ENCODE measurements around the gene TOM1L2.

The TOM1L2 gene

GRCh38 chr17:17807440-17807839 lies 164.8 kb downstream of the TOM1L2 start:
- DNase-seq (ENCODE audit: low read depth in 2 of 2) = no peak

- no peak for DNase-seq (ENCODE audit: low read depth in 2 of 2)
Observed at GRCh38 chr17:17806611-17807274, 165.5 kb downstream of the TOM1L2 start.

- no peak for DNase-seq (ENCODE audit: low read depth in 2 of 2)
Observed at GRCh38 chr17:17806035-17806434, 166.2 kb downstream of the TOM1L2 start.

GRCh38 chr17:17805575-17805974 lies 166.6 kb downstream of the TOM1L2 start:
- no peak for DNase-seq (ENCODE audit: low read depth in 2 of 2)

GRCh38 chr17:17804007-17804406 lies 168.2 kb downstream of the TOM1L2 start:
- DNase-seq (ENCODE audit: low read depth in 2 of 2) = no peak

GRCh38 chr17:17801800-17802481 lies 170.3 kb downstream of the TOM1L2 start:
- no peak for DNase-seq (ENCODE audit: low read depth in 2 of 2)

GRCh38 chr17:17800504-17801021 lies 171.6 kb downstream of the TOM1L2 start:
- no peak for DNase-seq (ENCODE audit: low read depth in 2 of 2)

GRCh38 chr17:17798573-17799255 lies 173.5 kb downstream of the TOM1L2 start:
- no peak for DNase-seq (ENCODE audit: low read depth in 2 of 2)

- no peak for DNase-seq (ENCODE audit: low read depth in 2 of 2)
Observed at GRCh38 chr17:17798010-17798556, 174.1 kb downstream of the TOM1L2 start.

- no peak for DNase-seq (ENCODE audit: low read depth in 2 of 2)
Observed at GRCh38 chr17:17797119-17797809, 174.9 kb downstream of the TOM1L2 start.

GRCh38 chr17:17796787-17797061 lies 175.5 kb downstream of the TOM1L2 start:
- no peak for DNase-seq (ENCODE audit: low read depth in 2 of 2)

- DNase-seq (ENCODE audit: low read depth in 2 of 2) = no peak
Observed at GRCh38 chr17:17795946-17796786, 176.0 kb downstream of the TOM1L2 start.

- DNase-seq (ENCODE audit: low read depth in 2 of 2) = no peak
Observed at GRCh38 chr17:17795296-17795695, 176.9 kb downstream of the TOM1L2 start.

GRCh38 chr17:17794382-17794781 lies 177.8 kb downstream of the TOM1L2 start:
- no peak for DNase-seq (ENCODE audit: low read depth in 2 of 2)
